K562 (cell line): ENCODE results near the gene ELOVL7. TPM values are rescaled to one million over a fixed set of nuclear protein-coding genes. Genes with fewer than 3 reads are reported as not detected.

Experiments used
- ATAC-seq: fragments of 200-7000 bp; cut with Tn5 transposase; 3 replicates; pipeline ENCODE4 v1.9.1; 2020; ENCODE audit warnings: moderate library complexity
- BruUV-seq: library from RNA; stranded (reverse); fragments of 400-500 nt; replicated peaks from 2 replicates; lab custom pipeline; 2021; lab: Mats Ljungman, UMichigan
- CTCF ChIA-PET: fragments of 300-600 bp; formaldehyde crosslinking; extraction: SDS; loops from one replicate; lab custom pipeline; 2021; ENCODE audit warnings: low intra/inter-chr PET ratio; lab: Yijun Ruan, JAX
- POLR2A ChIA-PET: fragments of 300-600, 350-650 bp; sonication (Branson Sonifier 250); formaldehyde crosslinking; extraction: SDS; loops from one replicate; lab custom pipeline; 2021; ENCODE audit warnings: antibody characterized with exemption, inconsistent platforms; lab: Yijun Ruan, JAX
- DNase-seq, 4 experiments: peaks; one replicate each; pipeline versions ENCODE4 v3.0.0 to v3.0.0-alpha.2; 2011 to 2018; ENCODE audit warnings: low spot score in 3 of 4, mixed read lengths in 3 of 4; ENCODE audit errors: extremely low read depth in 1 of 4
- FAIRE-seq: peaks from 2 replicates; lab custom pipeline; 2011; peaks lifted over from hg19 to GRCh38; lab: Jason Lieb, UNC
- H2AFZ ChIP-seq: 2 replicates; pipeline ENCODE4 v1.6.0; 2011; ENCODE audit warnings: low read depth, low read length, control low read depth, inconsistent platforms
- H3K27ac ChIP-seq: fragments of 200-600 bp; 3 replicates; pipeline ENCODE4 v1.8.0; 2011; ENCODE audit warnings: low read depth, mild to moderate bottlenecking, control low read depth, inconsistent platforms, low read length, moderate library complexity, mixed read lengths; ENCODE audit errors: extremely low read depth
- H3K27me3 ChIP-seq, 2 experiments: fragments of 300-600 bp in 1 of 2; 2 replicates in 1 of 2; 3 replicates in 1 of 2; pipeline versions ENCODE4 v1.6.0 to v1.8.0; 2011; ENCODE audit warnings: inconsistent platforms in 2 of 2, low read length in 2 of 2, mild to moderate bottlenecking in 1 of 2, mixed read lengths in 1 of 2, moderate library complexity in 1 of 2; ENCODE audit not compliant: control insufficient read depth in 2 of 2, insufficient read depth in 2 of 2
- H3K36me3 ChIP-seq: fragments of 300-600 bp; 3 replicates; pipeline ENCODE4 v1.8.0; 2011; ENCODE audit warnings: mild to moderate bottlenecking, low read length, inconsistent platforms; ENCODE audit not compliant: control insufficient read depth, insufficient read depth
- H3K4me1 ChIP-seq, 2 experiments: fragments of 200-600 bp in 1 of 2; replicated peaks in 1 of 2; 2 replicates in 1 of 2; 3 replicates in 1 of 2; pipeline versions ENCODE4 v1.5.1 to v1.8.0; 2011; ENCODE audit warnings: inconsistent platforms in 2 of 2, low read length in 2 of 2, mild to moderate bottlenecking in 1 of 2, mixed read lengths in 1 of 2, moderate library complexity in 1 of 2; ENCODE audit not compliant: control insufficient read depth in 2 of 2, insufficient read depth in 2 of 2
- H3K4me2 ChIP-seq: 2 replicates; pipeline ENCODE4 v1.6.1; 2011; ENCODE audit warnings: low read length, control low read depth, inconsistent platforms, mixed read lengths; ENCODE audit not compliant: insufficient read depth
- H3K4me3 ChIP-seq: fragments of 200-600 bp; sonication (generic), shearing (Covaris generic); 2 replicates; pipeline ENCODE4 v1.5.1; 2016; ENCODE audit warnings: control low read depth, inconsistent platforms
- H3K79me2 ChIP-seq: fragments of 200-600 bp; 3 replicates; pipeline ENCODE4 v1.8.0; 2011; ENCODE audit warnings: low read length, inconsistent platforms; ENCODE audit not compliant: control insufficient read depth, insufficient read depth
- H3K9ac ChIP-seq, 2 experiments: 2 replicates each; pipeline versions ENCODE4 v1.6.0 to v1.6.1; 2011; ENCODE audit warnings: low read depth in 2 of 2, low read length in 2 of 2, control low read depth in 1 of 2, inconsistent platforms in 1 of 2, mild to moderate bottlenecking in 1 of 2, mixed read lengths in 1 of 2; ENCODE audit not compliant: insufficient read depth in 1 of 2
- H3K9me1 ChIP-seq: one replicate; pipeline ENCODE4 v1.6.0; 2011; ENCODE audit warnings: inconsistent platforms, mild to moderate bottlenecking, low read length, moderate library complexity; ENCODE audit not compliant: control insufficient read depth, insufficient read depth
- H3K9me3 ChIP-seq: replicated peaks from 2 replicates; pipeline ENCODE4 v1.5.1; 2011; ENCODE audit warnings: low read depth, low read length, inconsistent platforms; ENCODE audit not compliant: control insufficient read depth, insufficient read depth
- H4K20me1 ChIP-seq: replicated peaks from 2 replicates; pipeline ENCODE4 v1.6.1; 2011; ENCODE audit warnings: low read length, inconsistent platforms, mixed read lengths; ENCODE audit not compliant: control insufficient read depth, insufficient read depth
- BHLHE40 ChIP-seq: IDR thresholded peaks from 2 replicates; pipeline ENCODE4 v1.6.1; 2011; ENCODE audit warnings: low read length, improper control_type of control experiment
- ELF4 ChIP-seq: fragments of 450-650 bp; formaldehyde crosslinking; IDR thresholded peaks from 2 replicates; pipeline ENCODE4 v1.4.0; 2022; ENCODE audit warnings: missing genetic modification characterization
- EWSR1 ChIP-seq: fragments of 450-650 bp; IDR thresholded peaks from 2 replicates; pipeline ENCODE4 v1.6.1; 2018; ENCODE audit warnings: borderline replicate concordance, mild to moderate bottlenecking, low read depth, moderate library complexity; ENCODE audit not compliant: partially characterized antibody
- FOXM1 ChIP-seq, 2 experiments: fragments of 450-650 bp in 1 of 2; sonication (generic) in 1 of 2; formaldehyde crosslinking in 1 of 2; IDR thresholded peaks; 2 replicates each; pipeline versions ENCODE4 v1.6.1 to v1.9.0; 2017 to 2022; ENCODE audit warnings: low read depth in 2 of 2, mild to moderate bottlenecking in 2 of 2, missing genetic modification reagents in 1 of 2, moderate library complexity in 1 of 2
- MCM7 ChIP-seq, 2 experiments: fragments of 450-650 bp; IDR thresholded peaks; 2 replicates each; pipeline ENCODE4 v1.6.1; 2016 to 2018
- NCOA4 ChIP-seq: fragments of 450-650 bp; IDR thresholded peaks from 2 replicates; pipeline ENCODE4 v1.6.1; 2018; ENCODE audit warnings: mild to moderate bottlenecking; ENCODE audit not compliant: partially characterized antibody
- POLR2B ChIP-seq: fragments of 450-650 bp; IDR thresholded peaks from 2 replicates; pipeline ENCODE4 v1.6.1; 2018; ENCODE audit warnings: low read depth; ENCODE audit not compliant: partially characterized antibody
- RBBP5 ChIP-seq: fragments of 200-600 bp; sonication (generic); IDR thresholded peaks from 2 replicates; pipeline ENCODE4 v1.6.1; 2012; ENCODE audit warnings: borderline replicate concordance, mild to moderate bottlenecking, low read length, control low read depth, inconsistent platforms; ENCODE audit not compliant: insufficient read depth, poor library complexity, severe bottlenecking
- RUNX1 ChIP-seq: sonication (generic); IDR thresholded peaks from 2 replicates; pipeline ENCODE4 v1.6.1; 2016; ENCODE audit warnings: antibody characterized with exemption, low read depth
- ZKSCAN3 ChIP-seq: fragments of 250-450 bp; sonication (Bioruptor Pico); IDR thresholded peaks from 2 replicates; pipeline ENCODE4 v1.4.0; 2020
- ZNF583 ChIP-seq: fragments of 250-450 bp; sonication (Bioruptor Pico); IDR thresholded peaks from 2 replicates; pipeline ENCODE4 v1.4.0; 2020
- ZNF79 ChIP-seq: fragments of 250-450 bp; sonication (Bioruptor Pico); IDR thresholded peaks from 2 replicates; pipeline ENCODE4 v1.4.0; 2020; ENCODE audit warnings: low read depth, mild to moderate bottlenecking, moderate library complexity
- WGBS: fragments of 100-300 bp; shearing (Covaris generic); methylation state at CpG from one replicate; pipeline ENCODE4 v1.1.6; 2016; ENCODE audit warnings: low coverage, mixed read lengths; ENCODE audit not compliant: insufficient coverage; ENCODE audit errors: missing lambda C conversion rate; 5-methylcytosine and 5-hydroxymethylcytosine counted together
- in situ Hi-C: fragments of 300-500 bp; cut with MboI; formaldehyde crosslinking; loops from 4 replicates; pipeline ENCODE4 v1.15.0; 2018; ENCODE audit warnings: inconsistent platforms, mixed read lengths
- intact Hi-C: fragments of 100-400 bp; cut with micrococcal nuclease; formaldehyde crosslinking; loops from 2 replicates; pipeline ENCODE4 v1.14.2; 2022
- polyA plus RNA-seq, 8 experiments: library from polyadenylated mRNA; depleted of rRNA in 4 of 8; stranded (reverse) in 5 of 8; unstranded in 3 of 8; fragments of >200 nt; fragmentation: Nextera tagmentation in 2 of 8; fragmentation: Illumina TruSeq in 1 of 8; extraction: Ambion mirVana in 2 of 8; extraction: Trizol in 1 of 8; gene quantifications; 2 replicates each; pipeline versions ENCODE4 v1.2.1 to v1.2.3, GENCODE V29; 2011 to 2014; ENCODE audit warnings: inconsistent platforms in 1 of 8, missing spikeins in 1 of 8
- total RNA-seq, 7 experiments: library from RNA; depleted of rRNA in 6 of 7; stranded (reverse); fragments of >200 nt in 6 of 7; fragmentation: Illumina TruSeq in 2 of 7; extraction: Trizol in 2 of 7; gene quantifications; 2 replicates each; pipeline versions ENCODE4 v1.2.1 to v1.2.3, GENCODE V29; 2011 to 2021; ENCODE audit warnings: low replicate concordance in 1 of 7
- TF ChIP-seq, protein P1 (sequence below): sonication (generic); formaldehyde crosslinking; IDR thresholded peaks from 2 replicates; pipeline ENCODE4 v1.8.1; 2023; ENCODE audit warnings: mild to moderate bottlenecking, missing genetic modification reagents
- TF ChIP-seq, protein P2 (sequence below): fragments of 250-450 bp; sonication (Bioruptor Pico); IDR thresholded peaks from 2 replicates; pipeline ENCODE4 v1.8.0; 2021; ENCODE audit warnings: moderate library complexity, mild to moderate bottlenecking, inconsistent platforms
- TF ChIP-seq, protein P3 (sequence below): fragments of 250-450 bp; sonication (Bioruptor Pico); IDR thresholded peaks from 2 replicates; pipeline ENCODE4 v1.8.0; 2022; ENCODE audit warnings: inconsistent platforms, mild to moderate bottlenecking, moderate library complexity, borderline replicate concordance
- TF ChIP-seq, protein P4 (sequence below): fragments of 450-650 bp; IDR thresholded peaks from 2 replicates; pipeline ENCODE4 v1.6.1; 2018; ENCODE audit not compliant: partially characterized antibody

ELOVL7 gene
- total and polyA plus RNA-seq, 9 of the 15 experiments (the other 6 are each of a cell fraction or from before 2014, with no cell fraction given): 4.5 to 12.3 (median 6.9) TPM

DNA sequence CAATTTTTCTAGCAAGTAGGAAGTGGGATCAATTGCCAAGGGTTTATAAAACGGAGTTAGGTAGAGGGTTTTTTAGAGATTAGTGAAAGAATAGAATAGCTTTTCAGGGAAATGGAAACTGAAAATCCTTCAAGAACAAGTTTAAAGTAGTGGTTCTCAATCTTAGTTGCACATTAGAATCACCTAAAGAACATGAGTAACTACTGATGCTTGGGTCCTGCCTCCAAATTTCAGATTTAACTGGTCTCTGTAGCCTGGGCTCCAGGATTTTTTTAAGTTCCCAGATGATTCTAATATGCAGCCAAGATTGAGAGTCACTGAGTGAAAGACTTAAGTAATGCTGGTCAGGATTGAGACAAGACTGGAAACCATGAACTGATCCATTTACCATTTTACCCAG lies 20.5 kb downstream of the ELOVL7 start:
- Histone ChIP-seq H4K20me1 (no peaks in the 10 kb centered on the region), H3K79me2 (no peaks in the 10 kb centered on the region; the same call in 2 of the 3 replicates), H3K27me3 (no peaks in the 10 kb centered on the region), H3K27ac (no peak overlapping the region), H3K9ac (no peak overlapping the region), H3K4me1 (peaks cover 0 to 40% of the 10 kb centered on the region in 2 experiments; a peak in 3 of 5 replicates), H3K9me3 (peaks cover 2% of the 10 kb centered on the region), H3K9me1 (no peaks in the 10 kb centered on the region), H3K4me2 (no peak overlapping the region), H3K36me3 (no peaks in the 10 kb centered on the region; the same call in 2 of the 3 replicates), H3K4me3 (no peak overlapping the region), H2AFZ (no peak overlapping the region)
- WGBS: 32% methylated on average over 1 of the region's 1 CpG
- TF ChIP-seq FOXM1 (IDR thresholded peaks at IDR 0.05; ENCODE audit: low read depth) (no peak), FOXM1 (CRISPR knock-in tag; IDR thresholded peaks at IDR 0.05; ENCODE audit: low read depth) (no peak), POLR2B (no peak), NCOA4 (no peak), EWSR1 (no peak), ZNF79 (CRISPR knock-in tag) (no peak), RUNX1 (no peak), ZNF583 (CRISPR knock-in tag) (no peak), ZKSCAN3 (CRISPR knock-in tag) (no peak), RBBP5 (no peak), ELF4 (no peak), MCM7 (IDR thresholded peaks at IDR 0.05) (no peak), BHLHE40 (no peak)
- TF ChIP-seq, protein P1, sequence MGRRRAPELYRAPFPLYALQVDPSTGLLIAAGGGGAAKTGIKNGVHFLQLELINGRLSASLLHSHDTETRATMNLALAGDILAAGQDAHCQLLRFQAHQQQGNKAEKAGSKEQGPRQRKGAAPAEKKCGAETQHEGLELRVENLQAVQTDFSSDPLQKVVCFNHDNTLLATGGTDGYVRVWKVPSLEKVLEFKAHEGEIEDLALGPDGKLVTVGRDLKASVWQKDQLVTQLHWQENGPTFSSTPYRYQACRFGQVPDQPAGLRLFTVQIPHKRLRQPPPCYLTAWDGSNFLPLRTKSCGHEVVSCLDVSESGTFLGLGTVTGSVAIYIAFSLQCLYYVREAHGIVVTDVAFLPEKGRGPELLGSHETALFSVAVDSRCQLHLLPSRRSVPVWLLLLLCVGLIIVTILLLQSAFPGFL: no peak
- TF ChIP-seq, protein P2, sequence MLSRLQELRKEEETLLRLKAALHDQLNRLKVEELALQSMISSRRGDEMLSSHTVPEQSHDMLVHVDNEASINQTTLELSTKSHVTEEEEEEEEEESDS (CRISPR knock-in tag): no peak
- TF ChIP-seq, protein P3, sequence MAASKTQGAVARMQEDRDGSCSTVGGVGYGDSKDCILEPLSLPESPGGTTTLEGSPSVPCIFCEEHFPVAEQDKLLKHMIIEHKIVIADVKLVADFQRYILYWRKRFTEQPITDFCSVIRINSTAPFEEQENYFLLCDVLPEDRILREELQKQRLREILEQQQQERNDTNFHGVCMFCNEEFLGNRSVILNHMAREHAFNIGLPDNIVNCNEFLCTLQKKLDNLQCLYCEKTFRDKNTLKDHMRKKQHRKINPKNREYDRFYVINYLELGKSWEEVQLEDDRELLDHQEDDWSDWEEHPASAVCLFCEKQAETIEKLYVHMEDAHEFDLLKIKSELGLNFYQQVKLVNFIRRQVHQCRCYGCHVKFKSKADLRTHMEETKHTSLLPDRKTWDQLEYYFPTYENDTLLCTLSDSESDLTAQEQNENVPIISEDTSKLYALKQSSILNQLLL: no peak
- TF ChIP-seq, protein P4, sequence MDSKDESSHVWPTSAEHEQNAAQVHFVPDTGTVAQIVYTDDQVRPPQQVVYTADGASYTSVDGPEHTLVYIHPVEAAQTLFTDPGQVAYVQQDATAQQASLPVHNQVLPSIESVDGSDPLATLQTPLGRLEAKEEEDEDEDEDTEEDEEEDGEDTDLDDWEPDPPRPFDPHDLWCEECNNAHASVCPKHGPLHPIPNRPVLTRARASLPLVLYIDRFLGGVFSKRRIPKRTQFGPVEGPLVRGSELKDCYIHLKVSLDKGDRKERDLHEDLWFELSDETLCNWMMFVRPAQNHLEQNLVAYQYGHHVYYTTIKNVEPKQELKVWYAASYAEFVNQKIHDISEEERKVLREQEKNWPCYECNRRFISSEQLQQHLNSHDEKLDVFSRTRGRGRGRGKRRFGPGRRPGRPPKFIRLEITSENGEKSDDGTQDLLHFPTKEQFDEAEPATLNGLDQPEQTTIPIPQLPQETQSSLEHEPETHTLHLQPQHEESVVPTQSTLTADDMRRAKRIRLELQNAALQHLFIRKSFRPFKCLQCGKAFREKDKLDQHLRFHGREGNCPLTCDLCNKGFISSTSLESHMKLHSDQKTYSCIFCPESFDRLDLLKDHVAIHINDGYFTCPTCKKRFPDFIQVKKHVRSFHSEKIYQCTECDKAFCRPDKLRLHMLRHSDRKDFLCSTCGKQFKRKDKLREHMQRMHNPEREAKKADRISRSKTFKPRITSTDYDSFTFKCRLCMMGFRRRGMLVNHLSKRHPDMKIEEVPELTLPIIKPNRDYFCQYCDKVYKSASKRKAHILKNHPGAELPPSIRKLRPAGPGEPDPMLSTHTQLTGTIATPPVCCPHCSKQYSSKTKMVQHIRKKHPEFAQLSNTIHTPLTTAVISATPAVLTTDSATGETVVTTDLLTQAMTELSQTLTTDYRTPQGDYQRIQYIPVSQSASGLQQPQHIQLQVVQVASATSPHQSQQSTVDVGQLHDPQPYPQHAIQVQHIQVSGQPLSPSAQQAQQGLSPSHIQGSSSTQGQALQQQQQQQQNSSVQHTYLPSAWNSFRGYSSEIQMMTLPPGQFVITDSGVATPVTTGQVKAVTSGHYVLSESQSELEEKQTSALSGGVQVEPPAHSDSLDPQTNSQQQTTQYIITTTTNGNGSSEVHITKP: no peak
- BruUV-seq: no TSS peak
- DNase-seq: no peak
- FAIRE-seq: no peak
- POLR2A ChIA-PET: no interaction called here
- CTCF ChIA-PET: no interaction called here
- intact Hi-C loops (no loop called here), in situ Hi-C loops (no loop called here)
- ATAC-seq: no peak
